Parathyroid adenoma (tissue), 2 donors: Measurements from ENCODE around the gene GALNT8.

ENCODE experiments used
- H2AFZ ChIP-seq: fragments of 300-600 bp; sonication (generic); one replicate; pipeline ENCODE4 v1.7.0; 2017; ENCODE audit warnings: antibody characterized with exemption, mild to moderate bottlenecking
- H3K27ac ChIP-seq: fragments of 300-600 bp; sonication (generic); one replicate; pipeline ENCODE4 v1.7.0; 2017
- H3K27me3 ChIP-seq: fragments of 300-600 bp; sonication (generic); one replicate; pipeline ENCODE4 v1.7.0; 2017; ENCODE audit warnings: low read length; ENCODE audit not compliant: control insufficient read depth, insufficient read depth
- H3K36me3 ChIP-seq: fragments of 300-600 bp; sonication (generic); one replicate; pipeline ENCODE4 v1.7.0; 2017; ENCODE audit warnings: low read length; ENCODE audit not compliant: control insufficient read depth, insufficient read depth
- H3K4me1 ChIP-seq: fragments of 300-600 bp; sonication (generic); one replicate; pipeline ENCODE4 v1.7.0; 2017; ENCODE audit warnings: control low read depth
- H3K4me2 ChIP-seq: fragments of 300-600 bp; sonication (generic); one replicate; pipeline ENCODE4 v1.7.0; 2017; ENCODE audit warnings: low read length
- H3K4me3 ChIP-seq: fragments of 300-600 bp; sonication (generic); one replicate; pipeline ENCODE4 v1.7.0; 2017; ENCODE audit warnings: low read depth, low read length
- H3K79me2 ChIP-seq: fragments of 300-600 bp; sonication (generic); one replicate; pipeline ENCODE4 v1.7.0; 2017; ENCODE audit warnings: control low read depth
- H3K9ac ChIP-seq: fragments of 300-600 bp; sonication (generic); one replicate; pipeline ENCODE4 v1.7.0; 2017; ENCODE audit warnings: mild to moderate bottlenecking
- H3K9me3 ChIP-seq: fragments of 300-600 bp; sonication (generic); one replicate; pipeline ENCODE4 v1.7.0; 2017; ENCODE audit warnings: low read length; ENCODE audit not compliant: control insufficient read depth
- CTCF ChIP-seq: fragments of 300-600 bp; sonication (generic); IDR thresholded peaks from one replicate; pipeline ENCODE4 v1.7.0; 2017; ENCODE audit warnings: antibody characterized with exemption, mild to moderate bottlenecking
- donor health status: primary hyperparathyroidism.

GALNT8 gene

GRCh38 chr12:4810219-4810671 lies 90.0 kb downstream of the GALNT8 start:
- H3K27ac ChIP-seq, result no peak overlapping the region
- no peaks in the 10 kb centered on the region for H3K36me3 ChIP-seq
- no peak overlapping the region for H3K4me2 ChIP-seq
- H3K4me1 ChIP-seq, result no peaks in the 10 kb centered on the region
- H3K79me2 ChIP-seq, result no peaks in the 10 kb centered on the region
- H3K9ac ChIP-seq, result no peak overlapping the region
- H2AFZ ChIP-seq, result no peak overlapping the region
- TF ChIP-seq CTCF, result no peak
- no peak overlapping the region for H3K4me3 ChIP-seq
- H3K9me3 ChIP-seq, result no peaks in the 10 kb centered on the region
- peaks cover 7% of the 10 kb centered on the region for H3K27me3 ChIP-seq

GRCh38 chr12:4812624-4813327 lies 92.6 kb downstream of the GALNT8 start:
- Histone ChIP-seq H3K4me3 (no peak overlapping the region), H3K36me3 (no peaks in the 10 kb centered on the region), H3K79me2 (no peaks in the 10 kb centered on the region), H3K4me2 (no peak overlapping the region), H2AFZ (no peak overlapping the region), H3K9me3 (no peaks in the 10 kb centered on the region), H3K27me3 (peaks cover 7% of the 10 kb centered on the region), H3K27ac (no peak overlapping the region), H3K4me1 (no peaks in the 10 kb centered on the region), H3K9ac (no peak overlapping the region)
- no peak for TF ChIP-seq CTCF

DNA sequence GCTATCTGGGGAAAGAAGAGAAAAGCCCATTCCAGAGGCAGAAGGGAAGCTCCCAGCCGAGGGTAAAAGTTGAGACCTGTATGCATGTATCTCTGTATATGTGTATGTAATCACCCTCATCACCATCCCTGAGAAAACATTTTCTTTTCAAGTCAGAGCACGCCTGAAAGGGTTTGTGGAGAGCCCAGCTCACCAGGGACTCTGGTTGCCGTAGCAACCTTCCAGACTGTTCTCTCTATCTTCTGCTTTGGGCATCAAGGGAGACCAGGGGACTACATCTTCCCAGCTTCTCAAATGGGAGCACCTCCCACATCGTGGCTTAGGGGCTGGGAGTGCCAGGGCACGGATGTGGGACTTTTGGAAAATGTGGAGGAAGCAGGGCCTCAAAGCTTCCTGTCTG lies 93.5 kb downstream of the GALNT8 start:
- Histone ChIP-seq H3K27ac (no peak overlapping the region), H3K4me1 (no peaks in the 10 kb centered on the region), H3K4me3 (no peak overlapping the region), H3K4me2 (no peak overlapping the region), H3K27me3 (peaks cover 7% of the 10 kb centered on the region), H2AFZ (no peak overlapping the region), H3K9me3 (no peaks in the 10 kb centered on the region), H3K9ac (no peak overlapping the region), H3K79me2 (no peaks in the 10 kb centered on the region), H3K36me3 (no peaks in the 10 kb centered on the region)
- no peak for TF ChIP-seq CTCF

DNA sequence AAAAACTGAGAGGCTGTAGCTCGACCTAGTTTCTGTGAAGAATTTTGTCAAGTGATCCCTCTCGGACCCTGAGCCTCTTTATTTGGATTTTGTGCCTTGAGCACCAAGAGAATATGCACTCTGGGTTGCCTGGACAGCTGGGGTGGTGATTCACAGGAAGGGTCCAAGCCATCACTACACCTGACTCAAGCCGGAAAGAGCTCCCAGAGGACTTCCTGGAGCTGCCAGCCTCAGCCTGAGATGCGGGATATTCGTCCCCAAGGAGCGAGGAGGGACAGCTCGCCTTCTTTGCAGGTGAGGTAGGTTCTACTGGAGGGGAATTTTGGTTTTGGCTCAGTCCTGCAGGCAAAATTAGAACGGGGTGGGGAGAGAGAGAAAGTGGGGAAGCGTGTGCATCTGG lies 94.3 kb downstream of the GALNT8 start:
- H3K4me3 ChIP-seq, result no peak overlapping the region
- H3K4me2 ChIP-seq, result no peak overlapping the region
- H3K9ac ChIP-seq, result no peak overlapping the region
- TF ChIP-seq CTCF, result no peak
- H3K27ac ChIP-seq, result no peak overlapping the region
- H3K9me3 ChIP-seq, result no peaks in the 10 kb centered on the region
- no peaks in the 10 kb centered on the region for H3K4me1 ChIP-seq
- peaks cover 7% of the 10 kb centered on the region for H3K27me3 ChIP-seq
- no peak overlapping the region for H2AFZ ChIP-seq
- H3K36me3 ChIP-seq, result no peaks in the 10 kb centered on the region
- H3K79me2 ChIP-seq, result no peaks in the 10 kb centered on the region
